Measurements from ENCODE around the gene KCTD19.

Gene KCTD19

DNA sequence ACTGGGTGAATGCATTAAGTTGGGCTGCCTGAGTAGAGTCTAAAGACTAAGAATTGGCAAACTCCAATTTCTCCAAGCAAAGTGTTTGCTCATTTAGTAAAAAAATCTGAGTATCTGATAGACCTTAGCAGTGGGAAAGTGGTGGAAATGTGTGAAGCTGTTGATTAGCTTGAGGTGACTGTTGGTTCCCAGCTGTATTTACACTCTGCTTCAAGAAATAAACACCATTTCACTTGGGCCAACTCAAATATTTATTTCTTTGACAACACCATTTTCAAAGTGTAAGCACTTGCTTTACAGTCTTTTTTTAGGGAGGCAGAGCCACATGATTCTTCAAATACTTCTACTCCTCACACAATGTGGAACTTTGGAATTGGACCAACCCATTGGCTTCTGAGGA, 8.7 kb downstream of the KCTD19 start:
- POLR2A ChIA-PET = no interaction called here

GRCh38 chr16:67312719-67313118, 13.8 kb downstream of the KCTD19 start:
- CTCF ChIA-PET = interaction anchor here (0.7 kb wide), 1 partner anchor 105 kb away, joined by 6 read pairs; no protein-coding TSS in a partner anchor
- POLR2A ChIA-PET = no interaction called here

More for the DNA sequence above, 8.7 kb downstream of the KCTD19 start:
- no peak for DNase-seq (ENCODE audit: extremely low spot score)
- no peak for TF ChIP-seq LEF1 (IDR thresholded peaks at IDR 0.05; ENCODE audit: borderline replicate concordance)
- no peak for TF ChIP-seq ARNT (IDR thresholded peaks at IDR 0.05)
- no peak for TF ChIP-seq SP1 (IDR thresholded peaks at IDR 0.05)
- TF ChIP-seq SUZ12 (IDR thresholded peaks at IDR 0.05) = no peak
- TF ChIP-seq, protein P1, sequence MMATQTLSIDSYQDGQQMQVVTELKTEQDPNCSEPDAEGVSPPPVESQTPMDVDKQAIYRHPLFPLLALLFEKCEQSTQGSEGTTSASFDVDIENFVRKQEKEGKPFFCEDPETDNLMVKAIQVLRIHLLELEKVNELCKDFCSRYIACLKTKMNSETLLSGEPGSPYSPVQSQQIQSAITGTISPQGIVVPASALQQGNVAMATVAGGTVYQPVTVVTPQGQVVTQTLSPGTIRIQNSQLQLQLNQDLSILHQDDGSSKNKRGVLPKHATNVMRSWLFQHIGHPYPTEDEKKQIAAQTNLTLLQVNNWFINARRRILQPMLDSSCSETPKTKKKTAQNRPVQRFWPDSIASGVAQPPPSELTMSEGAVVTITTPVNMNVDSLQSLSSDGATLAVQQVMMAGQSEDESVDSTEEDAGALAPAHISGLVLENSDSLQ (IDR thresholded peaks at IDR 0.05) = no peak
- TF ChIP-seq FOXM1 (IDR thresholded peaks at IDR 0.05; ENCODE audit: borderline replicate concordance) = no peak
- CTCF ChIA-PET = no interaction called here

GRCh38 chr16:67311607-67312488, 14.7 kb downstream of the KCTD19 start:
- ChIA-PET POLR2A (interaction anchor here (1.0 kb wide), 1 partner anchor 15 kb away, joined by 5 read pairs; the partner anchor contains the start of gene LRRC36), CTCF (no interaction called here)
- TF ChIP-seq L3MBTL2 (conservative IDR thresholded peaks at IDR 0.05) = no peak
- no peak for TF ChIP-seq ELF4 (IDR thresholded peaks at IDR 0.05)
- no peak for TF ChIP-seq ZNF384 (IDR thresholded peaks at IDR 0.05)
- no peak for TF ChIP-seq FOXK2 (IDR thresholded peaks at IDR 0.05)
- TF ChIP-seq, protein P1 (IDR thresholded peaks at IDR 0.05) = no peak
- no peak for TF ChIP-seq SUZ12 (IDR thresholded peaks at IDR 0.05)
- no peak for TF ChIP-seq ARNT (IDR thresholded peaks at IDR 0.05)
- no peak for TF ChIP-seq NFRKB (IDR thresholded peaks at IDR 0.05)
- TF ChIP-seq BHLHE40 (IDR thresholded peaks at IDR 0.05; ENCODE audit: borderline replicate concordance) = no peak
- TF ChIP-seq HDGF (IDR thresholded peaks at IDR 0.05; ENCODE audit: borderline replicate concordance) = no peak
- TF ChIP-seq SP1 (IDR thresholded peaks at IDR 0.05) = no peak
- no peak for TF ChIP-seq CTBP1 (IDR thresholded peaks at IDR 0.05; ENCODE audit: borderline replicate concordance)
- TF ChIP-seq TARDBP (IDR thresholded peaks at IDR 0.05) = no peak
- TF ChIP-seq FOXA1 (IDR thresholded peaks at IDR 0.05) = no peak
- no peak for TF ChIP-seq FOXM1 (IDR thresholded peaks at IDR 0.05; ENCODE audit: borderline replicate concordance)
- no peak for TF ChIP-seq LEF1 (IDR thresholded peaks at IDR 0.05; ENCODE audit: borderline replicate concordance)
- DNase-seq (ENCODE audit: extremely low spot score) = peak; percentile 18

More at GRCh38 chr16:67312719-67313118, 13.8 kb downstream of the KCTD19 start:
- no peak for TF ChIP-seq FOXK2 (IDR thresholded peaks at IDR 0.05)
- TF ChIP-seq, protein P1 (IDR thresholded peaks at IDR 0.05) = no peak
- no peak for TF ChIP-seq LEF1 (IDR thresholded peaks at IDR 0.05; ENCODE audit: borderline replicate concordance)
- TF ChIP-seq ARNT (IDR thresholded peaks at IDR 0.05) = no peak
- no peak for TF ChIP-seq FOXM1 (IDR thresholded peaks at IDR 0.05; ENCODE audit: borderline replicate concordance)
- no peak for TF ChIP-seq SP1 (IDR thresholded peaks at IDR 0.05)
- TF ChIP-seq L3MBTL2 (conservative IDR thresholded peaks at IDR 0.05) = no peak
- TF ChIP-seq BHLHE40 (IDR thresholded peaks at IDR 0.05; ENCODE audit: borderline replicate concordance) = no peak
- TF ChIP-seq NFRKB (IDR thresholded peaks at IDR 0.05) = no peak
- no peak for TF ChIP-seq ELF4 (IDR thresholded peaks at IDR 0.05)
- TF ChIP-seq CTBP1 (IDR thresholded peaks at IDR 0.05; ENCODE audit: borderline replicate concordance) = no peak
- no peak for TF ChIP-seq FOXA1 (IDR thresholded peaks at IDR 0.05)
- TF ChIP-seq TARDBP (IDR thresholded peaks at IDR 0.05) = no peak
- TF ChIP-seq ZNF384 (IDR thresholded peaks at IDR 0.05) = no peak
- TF ChIP-seq SUZ12 (IDR thresholded peaks at IDR 0.05) = no peak
- no peak for TF ChIP-seq HDGF (IDR thresholded peaks at IDR 0.05; ENCODE audit: borderline replicate concordance)
- peak; percentile 3 for DNase-seq (ENCODE audit: extremely low spot score)

GRCh38 chr16:67310561-67310960, 16.0 kb downstream of the KCTD19 start:
- TF ChIP-seq FOXK2 (IDR thresholded peaks at IDR 0.05) (no peak), CTBP1 (IDR thresholded peaks at IDR 0.05; ENCODE audit: borderline replicate concordance) (no peak), ELF4 (IDR thresholded peaks at IDR 0.05) (no peak), L3MBTL2 (conservative IDR thresholded peaks at IDR 0.05) (no peak), FOXM1 (IDR thresholded peaks at IDR 0.05; ENCODE audit: borderline replicate concordance) (no peak), NFRKB (IDR thresholded peaks at IDR 0.05) (no peak), HDGF (IDR thresholded peaks at IDR 0.05; ENCODE audit: borderline replicate concordance) (no peak), TARDBP (IDR thresholded peaks at IDR 0.05) (no peak), FOXA1 (IDR thresholded peaks at IDR 0.05) (no peak), LEF1 (IDR thresholded peaks at IDR 0.05; ENCODE audit: borderline replicate concordance) (no peak), SUZ12 (IDR thresholded peaks at IDR 0.05) (no peak), SP1 (IDR thresholded peaks at IDR 0.05) (no peak), BHLHE40 (IDR thresholded peaks at IDR 0.05; ENCODE audit: borderline replicate concordance) (no peak), ZNF384 (IDR thresholded peaks at IDR 0.05) (no peak), ARNT (IDR thresholded peaks at IDR 0.05) (no peak)
- TF ChIP-seq, protein P1 (IDR thresholded peaks at IDR 0.05) = no peak
- no peak for DNase-seq (ENCODE audit: extremely low spot score)
- ChIA-PET POLR2A (no interaction called here), CTCF (no interaction called here)

All from HEK293T (cell line).